Gastroesophageal sphincter (tissue), 3 donors: ENCODE measurements around the gene MYO5A.

ENCODE experiments used
- EP300 ChIP-seq: sonication (generic); formaldehyde crosslinking; IDR thresholded peaks from one replicate; pipeline ENCODE4 v1.6.1; 2017; ENCODE audit warnings: antibody characterized with exemption, mild to moderate bottlenecking
- POLR2A ChIP-seq, 2 donors: fragments of 450-650 bp; IDR thresholded peaks; one replicate each; pipeline ENCODE4 v1.6.1; 2017; ENCODE audit warnings: antibody characterized with exemption in 2 of 2, mild to moderate bottlenecking in 2 of 2, moderate library complexity in 1 of 2
- POLR2AphosphoS5 ChIP-seq: sonication (generic); formaldehyde crosslinking; IDR thresholded peaks from one replicate; pipeline ENCODE4 v1.6.1; 2017; ENCODE audit warnings: antibody characterized with exemption
- TF ChIP-seq, protein P1 (sequence below), 4 experiments: fragments of 200-600 bp in 2 of 4; fragments of 450-650 bp in 2 of 4; sonication (generic) in 1 of 4; IDR thresholded peaks; one replicate each; pipeline ENCODE4 v1.5.1; 2017 to 2019; ENCODE audit warnings: antibody characterized with exemption in 4 of 4, mild to moderate bottlenecking in 2 of 4, moderate library complexity in 2 of 4

GRCh38 chr15:52360229-52361203 is 168.2 kb downstream of the MYO5A start:
- TF ChIP-seq, protein P1, sequence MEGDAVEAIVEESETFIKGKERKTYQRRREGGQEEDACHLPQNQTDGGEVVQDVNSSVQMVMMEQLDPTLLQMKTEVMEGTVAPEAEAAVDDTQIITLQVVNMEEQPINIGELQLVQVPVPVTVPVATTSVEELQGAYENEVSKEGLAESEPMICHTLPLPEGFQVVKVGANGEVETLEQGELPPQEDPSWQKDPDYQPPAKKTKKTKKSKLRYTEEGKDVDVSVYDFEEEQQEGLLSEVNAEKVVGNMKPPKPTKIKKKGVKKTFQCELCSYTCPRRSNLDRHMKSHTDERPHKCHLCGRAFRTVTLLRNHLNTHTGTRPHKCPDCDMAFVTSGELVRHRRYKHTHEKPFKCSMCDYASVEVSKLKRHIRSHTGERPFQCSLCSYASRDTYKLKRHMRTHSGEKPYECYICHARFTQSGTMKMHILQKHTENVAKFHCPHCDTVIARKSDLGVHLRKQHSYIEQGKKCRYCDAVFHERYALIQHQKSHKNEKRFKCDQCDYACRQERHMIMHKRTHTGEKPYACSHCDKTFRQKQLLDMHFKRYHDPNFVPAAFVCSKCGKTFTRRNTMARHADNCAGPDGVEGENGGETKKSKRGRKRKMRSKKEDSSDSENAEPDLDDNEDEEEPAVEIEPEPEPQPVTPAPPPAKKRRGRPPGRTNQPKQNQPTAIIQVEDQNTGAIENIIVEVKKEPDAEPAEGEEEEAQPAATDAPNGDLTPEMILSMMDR (IDR thresholded peaks at IDR 0.05): no peak
- TF ChIP-seq POLR2AphosphoS5 (no peak), EP300 (no peak), POLR2A (IDR thresholded peaks at IDR 0.05) (no peak)
